Activated T-helper 1 cell treated with Interleukin-2 at 50 U/mL for 16 hours (primary cell): ENCODE results near the gene FAM53A.
"Not testable (repeated sequence)": the region's sequence is repeated elsewhere in the genome, so short reads cannot be mapped to it uniquely, and the experiment has no call there.

Experiments
- DNase-seq: peaks from one replicate; pipeline ENCODE4 v3.0.0-alpha.2; 2020; ENCODE audit warnings: low read depth

Gene FAM53A

DNA sequence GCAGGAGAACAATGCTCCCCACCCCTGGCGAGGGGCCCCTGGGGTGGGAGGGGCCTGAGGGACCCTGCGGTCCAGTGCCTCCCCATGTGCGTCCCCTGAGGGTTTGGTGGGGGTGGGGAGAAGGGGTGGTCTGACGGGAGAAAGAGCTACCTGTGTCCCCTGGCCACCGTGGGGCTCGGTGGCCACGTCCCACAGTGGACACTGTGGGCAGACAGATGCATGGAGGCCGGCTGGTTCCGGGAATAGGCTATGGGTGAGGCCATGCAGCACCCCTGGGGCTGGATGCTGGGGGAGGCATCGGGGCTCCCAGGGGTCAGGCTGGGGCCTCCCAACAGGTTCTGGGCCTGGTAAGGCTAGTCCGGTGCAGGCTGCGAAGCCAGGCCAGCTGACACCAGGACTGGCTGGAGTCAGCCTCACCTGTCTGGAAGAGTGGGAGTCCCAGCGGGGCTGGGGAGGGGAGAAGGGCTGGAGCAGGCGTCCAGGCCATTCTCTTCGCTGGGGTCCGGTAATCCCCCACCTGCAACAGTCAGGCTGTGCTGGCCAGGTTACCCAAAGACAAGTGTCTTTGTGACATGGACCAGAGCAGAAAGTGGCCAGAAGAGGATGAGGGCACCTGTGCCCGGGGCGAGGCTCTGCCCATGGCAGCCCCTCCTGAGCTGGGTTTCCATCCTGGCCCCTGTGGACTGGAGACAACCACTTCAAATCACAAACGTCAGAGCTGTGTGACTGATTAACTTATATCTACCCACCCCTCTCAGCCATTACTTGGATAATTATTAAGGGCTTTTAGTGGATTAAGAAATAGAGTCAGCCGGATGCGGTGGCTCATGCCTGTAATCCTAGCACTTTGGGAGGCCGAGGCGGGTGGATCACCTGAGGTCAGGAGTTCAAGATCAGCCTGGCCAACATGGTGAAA lies 1.4 kb upstream of the FAM53A start:
- no peak for DNase-seq

DNA sequence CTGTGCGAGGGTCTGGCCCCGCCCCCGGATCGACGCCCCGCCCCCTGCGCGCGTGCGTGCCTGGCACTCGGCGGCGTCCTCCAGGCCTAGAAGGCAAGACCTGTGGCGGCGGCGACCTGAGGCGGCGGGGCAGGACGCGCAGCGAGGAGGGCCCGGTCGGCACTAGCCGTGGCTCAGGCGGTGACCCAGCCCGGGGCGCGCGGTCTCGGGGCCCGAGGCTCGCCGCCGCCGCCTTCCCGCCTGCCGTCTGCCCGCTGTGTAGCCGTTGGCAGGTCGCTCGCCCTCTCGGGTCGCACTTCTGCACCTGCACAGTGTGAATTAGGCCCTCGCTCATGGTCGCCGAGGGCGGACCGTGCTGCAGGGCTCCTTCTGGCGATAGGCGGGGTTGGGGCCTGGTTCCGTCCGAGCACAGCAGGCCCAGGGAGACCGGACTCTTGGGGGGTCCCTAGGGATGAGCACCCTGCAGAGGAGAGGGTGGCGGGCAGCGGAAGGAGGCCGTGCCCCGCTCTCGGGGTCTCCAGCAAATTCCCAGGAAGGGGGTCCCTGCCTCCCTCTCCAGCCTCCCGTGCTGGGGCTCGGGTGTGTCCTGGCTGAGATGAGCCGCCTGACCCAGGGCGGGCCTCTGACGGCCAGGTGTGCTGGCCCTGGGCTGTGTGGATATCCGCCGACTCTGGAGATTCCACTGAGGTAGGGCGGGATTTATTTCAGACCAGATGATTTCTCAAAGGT lies 557 bp upstream of the FAM53A start:
- no peak for DNase-seq

DNA sequence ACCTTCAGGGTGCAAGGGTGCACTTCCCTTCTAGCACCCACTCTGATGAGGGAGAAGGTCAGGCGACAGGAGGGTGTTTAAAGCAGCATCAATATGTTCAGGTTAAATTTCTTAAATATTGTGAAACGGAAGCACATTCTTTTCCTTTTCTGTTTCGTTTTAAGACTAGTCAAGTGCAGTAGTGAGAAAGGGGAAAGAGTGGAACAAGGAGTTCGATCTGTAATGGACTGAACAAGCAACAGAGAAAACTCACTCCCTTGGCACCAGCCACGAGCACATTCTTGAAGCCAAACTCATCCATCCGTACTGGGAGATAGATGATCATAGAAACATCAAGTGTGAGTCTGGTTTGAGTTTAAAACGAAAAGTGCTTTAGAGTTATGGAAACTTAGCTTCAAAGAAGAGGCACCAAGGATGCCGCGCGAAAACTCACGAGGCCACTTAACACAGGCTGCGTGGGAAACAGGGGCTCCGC lies 815 bp downstream of the FAM53A start:
- no peak for DNase-seq

DNA sequence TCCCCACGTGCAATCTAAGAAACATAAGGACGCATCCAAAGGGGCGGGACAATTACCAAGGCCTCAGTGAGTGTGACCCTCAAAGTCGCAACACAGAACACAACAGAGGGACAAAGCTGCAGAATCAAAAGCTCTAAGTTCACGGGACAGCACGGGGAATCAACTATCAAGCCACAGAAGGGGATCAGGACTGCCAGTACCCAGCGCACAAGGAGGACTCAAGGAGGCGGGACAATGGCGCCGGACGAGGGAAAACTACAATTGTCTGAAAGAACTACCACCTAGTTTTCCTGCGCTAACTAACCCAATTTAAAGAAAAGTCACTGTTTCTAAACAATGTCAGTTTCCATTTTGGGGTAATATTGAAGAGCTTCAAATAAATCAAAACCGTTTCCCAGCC lies 1.3 kb downstream of the FAM53A start:
- no peak for DNase-seq

DNA sequence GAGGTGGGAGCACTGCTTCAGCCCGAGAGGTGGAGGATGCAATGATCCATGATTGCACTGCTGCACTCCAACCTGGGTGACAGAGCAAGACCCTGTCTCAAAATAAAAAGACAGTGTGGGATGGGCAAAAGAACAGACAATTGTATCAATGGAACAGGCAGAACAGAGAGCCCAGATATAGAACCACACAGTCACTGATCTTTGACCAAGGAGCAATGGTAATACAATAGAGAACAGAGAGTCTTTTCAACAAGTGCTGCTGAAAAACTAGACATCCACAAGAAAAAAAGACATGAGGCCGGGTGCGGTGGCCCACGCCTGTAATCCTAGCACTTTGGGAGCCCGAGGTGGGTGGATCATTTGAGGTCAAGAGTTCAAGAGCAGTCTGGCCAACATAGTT lies 5.9 kb downstream of the FAM53A start:
- DNase-seq: no peak

DNA sequence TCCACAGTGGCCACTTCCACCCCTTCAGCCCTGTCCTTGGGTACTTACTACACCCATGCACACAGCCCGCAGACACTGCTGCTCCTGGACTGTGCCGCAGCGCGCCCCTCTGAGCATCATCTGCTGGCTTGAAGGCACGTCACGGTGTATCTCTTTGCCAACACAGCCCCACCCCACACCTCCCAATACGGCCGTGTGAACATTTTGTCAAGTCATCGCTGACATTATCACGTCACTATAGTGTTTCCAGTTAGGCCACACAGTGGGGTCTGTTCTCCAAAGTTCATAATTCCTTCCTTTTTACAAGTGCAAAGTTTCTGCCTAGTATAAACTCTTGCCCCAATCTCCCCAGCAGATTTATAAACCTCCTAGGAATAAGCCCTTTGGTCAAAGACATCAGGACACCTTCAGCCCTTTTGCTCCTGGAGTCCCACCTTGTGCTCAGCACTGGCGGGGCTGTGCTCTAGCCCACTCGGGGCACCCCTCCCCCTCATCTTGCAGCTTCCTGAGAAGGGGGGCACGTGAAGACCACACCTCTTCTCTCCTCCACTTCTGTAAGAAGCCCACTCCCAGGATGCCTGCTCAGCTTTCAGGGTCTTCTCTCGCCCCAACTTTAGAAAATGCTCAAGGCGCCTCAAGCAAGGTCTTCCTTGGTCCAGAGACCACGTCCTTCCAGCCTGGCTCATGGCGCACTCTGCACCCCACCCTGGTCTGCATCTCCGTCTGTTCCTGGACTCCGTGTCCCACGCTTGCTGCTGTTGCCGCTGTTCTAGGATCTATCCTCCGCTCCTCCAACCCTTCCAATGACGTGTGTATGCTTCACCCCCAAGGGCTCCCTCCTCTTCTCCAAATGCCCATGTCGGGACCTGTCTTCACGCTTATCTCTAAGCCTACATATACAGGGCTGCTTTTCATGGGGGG lies 7.2 kb downstream of the FAM53A start:
- no peak for DNase-seq

DNA sequence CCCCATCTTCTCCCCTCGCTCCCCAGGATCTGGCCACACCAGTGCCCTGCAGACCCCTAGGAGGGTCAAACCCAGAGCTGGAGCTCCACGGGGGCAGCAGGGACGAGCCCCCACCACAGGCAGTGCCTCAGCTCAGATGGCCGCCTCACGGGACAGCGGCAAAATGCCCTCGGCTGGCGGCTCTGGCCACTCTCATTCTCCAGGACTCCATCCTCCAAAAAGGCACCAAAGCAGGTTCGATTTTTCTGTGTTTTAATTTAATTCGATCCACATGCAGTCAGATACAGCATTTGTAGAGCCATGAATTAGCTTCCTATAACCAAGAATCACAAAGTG lies 8.3 kb downstream of the FAM53A start:
- DNase-seq: no peak

DNA sequence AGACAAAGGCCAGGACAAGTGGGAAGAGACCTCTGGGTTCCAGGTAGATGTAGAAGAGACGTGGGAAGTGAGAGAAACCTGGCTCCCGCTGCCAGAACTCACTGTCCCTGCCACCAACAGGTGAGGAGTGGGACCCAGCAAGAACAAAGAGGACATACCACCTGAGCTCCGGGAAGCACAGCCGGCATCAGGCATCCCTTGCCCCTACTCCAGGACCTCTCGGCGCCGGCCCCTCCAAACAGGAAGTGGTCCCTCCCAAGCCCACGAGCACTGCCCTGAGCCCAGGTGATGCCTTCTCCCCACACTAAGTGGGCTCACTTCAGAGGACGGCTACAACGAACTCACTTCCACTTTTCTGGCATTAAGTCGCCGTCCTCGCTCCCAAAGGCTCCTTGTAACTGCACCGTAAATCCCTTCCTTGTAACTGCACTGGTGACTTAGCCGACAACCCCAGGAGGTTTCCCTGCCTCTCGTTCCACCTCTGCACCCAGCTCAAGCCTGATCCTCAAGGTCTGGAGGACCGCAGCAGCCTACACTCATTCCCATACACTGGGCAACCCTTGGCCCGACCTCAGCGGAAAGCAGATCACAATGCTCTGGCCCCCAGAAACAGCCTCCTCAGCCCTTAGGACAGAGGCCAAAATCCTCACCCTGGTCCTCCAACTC lies 8.8 kb downstream of the FAM53A start:
- no peak for DNase-seq

DNA sequence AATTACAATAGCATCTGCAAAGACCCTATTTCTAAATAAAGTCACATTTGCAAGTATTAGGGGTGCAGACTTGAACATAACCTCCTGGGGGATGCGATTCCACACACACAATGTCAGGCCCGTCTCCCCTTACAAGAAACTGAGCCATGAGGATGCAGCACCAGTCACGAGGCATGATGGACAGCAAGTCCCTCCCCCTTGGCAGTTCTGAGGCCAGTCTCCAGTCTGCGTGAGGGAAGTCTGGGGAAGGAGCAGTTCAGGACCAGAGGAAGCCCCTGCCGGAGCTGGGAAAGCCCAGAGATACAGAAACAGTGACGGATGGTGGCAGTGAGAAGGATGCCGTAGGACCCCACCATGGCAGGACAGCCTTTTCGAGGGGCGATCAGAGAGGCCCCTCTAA lies 9.4 kb downstream of the FAM53A start:
- no peak for DNase-seq

DNA sequence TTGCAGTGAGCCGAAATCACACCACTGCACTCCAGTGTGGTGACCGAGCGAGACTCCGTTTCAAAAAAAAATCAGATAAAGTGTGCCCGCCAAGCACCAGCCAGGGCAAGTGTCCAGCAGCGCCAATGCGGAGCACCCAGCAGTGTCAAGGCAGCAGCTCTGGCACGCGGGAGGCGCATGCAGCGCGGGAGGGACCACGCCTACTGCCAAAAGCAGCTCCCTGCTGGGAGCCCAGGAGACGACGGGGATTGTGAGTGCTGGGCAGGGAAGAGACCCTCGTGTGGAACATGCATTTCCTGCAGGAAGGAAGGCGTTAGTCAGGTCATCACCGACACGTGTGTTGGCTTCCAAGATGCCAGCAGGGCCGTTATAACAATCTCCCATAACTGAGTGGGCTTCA lies 10.4 kb downstream of the FAM53A start:
- no peak for DNase-seq

DNA sequence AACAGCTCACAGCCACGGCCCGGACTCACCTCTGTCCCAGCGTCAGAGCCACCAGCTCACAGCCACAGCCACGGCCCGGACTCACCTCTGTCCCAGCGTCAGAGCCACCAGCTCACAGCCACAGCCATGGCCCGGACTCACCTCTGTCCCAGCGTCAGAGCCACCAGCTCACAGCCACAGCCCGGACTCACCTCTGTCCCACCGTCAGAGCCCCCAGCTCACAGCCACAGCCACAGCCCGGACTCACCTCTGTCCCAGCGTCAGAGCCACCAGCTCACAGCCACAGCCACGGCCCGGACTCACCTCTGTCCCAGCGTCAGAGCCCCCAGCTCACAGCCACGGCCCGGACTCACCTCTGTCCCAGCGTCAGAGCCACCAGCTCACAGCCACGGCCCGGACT lies 13.1 kb downstream of the FAM53A start:
- DNase-seq: not testable (repeated sequence)

DNA sequence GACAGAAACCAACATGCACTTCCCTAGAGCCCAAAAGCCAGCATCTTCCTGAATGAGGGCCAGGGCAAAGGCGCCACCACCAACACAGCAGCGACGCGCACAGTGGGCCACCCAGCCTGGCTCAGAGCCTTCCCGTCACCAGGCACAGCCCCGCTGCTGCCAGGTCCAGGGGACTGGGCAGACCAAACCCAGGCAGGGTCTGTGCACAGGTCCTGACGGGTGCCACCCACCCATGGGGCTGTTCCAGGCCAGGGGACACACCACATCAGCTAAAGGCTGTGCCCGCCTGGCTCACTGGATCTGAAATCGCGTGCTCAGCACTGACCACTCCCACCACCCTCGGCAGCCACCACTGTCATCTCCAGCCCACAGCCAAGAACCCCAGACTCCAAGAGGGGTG lies 13.8 kb downstream of the FAM53A start:
- no peak for DNase-seq

DNA sequence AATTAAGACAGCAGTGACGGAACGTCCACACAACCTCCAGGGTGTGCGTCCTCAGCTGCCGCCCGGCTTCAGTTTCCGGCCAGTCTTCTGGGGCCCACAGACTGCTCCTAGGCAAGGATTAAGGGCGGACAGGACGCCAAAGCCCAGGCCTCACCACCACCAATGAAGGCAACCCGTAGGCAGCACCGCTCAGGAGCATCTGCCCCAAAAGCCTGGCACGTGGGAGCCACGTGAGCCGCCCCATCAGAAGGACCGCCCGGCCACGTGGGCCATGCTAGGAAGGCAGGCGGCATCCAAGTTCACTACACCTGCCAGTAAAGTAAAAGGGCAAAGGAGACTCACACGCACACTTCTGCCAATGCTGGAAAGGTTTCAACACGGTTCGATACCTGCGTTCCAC lies 14.3 kb downstream of the FAM53A start:
- no peak for DNase-seq

DNA sequence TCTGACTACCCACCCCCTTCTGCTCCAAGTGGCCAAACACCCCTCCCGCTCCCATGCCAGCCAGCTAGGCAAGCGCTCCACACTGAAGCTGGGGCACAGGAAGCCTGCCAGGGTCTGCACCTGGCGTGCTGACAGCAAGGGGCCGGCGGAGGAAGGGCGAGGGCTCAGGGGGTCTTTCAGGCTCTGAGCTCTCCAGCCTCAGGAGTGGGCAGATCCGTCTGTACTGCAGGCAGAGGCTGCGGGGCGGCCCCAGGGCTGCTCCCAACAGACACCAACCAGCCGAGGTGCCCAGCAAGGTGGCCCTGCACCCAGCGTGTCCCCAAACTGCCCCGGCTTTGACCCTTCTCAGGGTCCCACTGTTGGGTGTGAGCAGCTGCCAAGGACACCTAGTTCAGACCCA lies 14.8 kb downstream of the FAM53A start:
- no peak for DNase-seq

DNA sequence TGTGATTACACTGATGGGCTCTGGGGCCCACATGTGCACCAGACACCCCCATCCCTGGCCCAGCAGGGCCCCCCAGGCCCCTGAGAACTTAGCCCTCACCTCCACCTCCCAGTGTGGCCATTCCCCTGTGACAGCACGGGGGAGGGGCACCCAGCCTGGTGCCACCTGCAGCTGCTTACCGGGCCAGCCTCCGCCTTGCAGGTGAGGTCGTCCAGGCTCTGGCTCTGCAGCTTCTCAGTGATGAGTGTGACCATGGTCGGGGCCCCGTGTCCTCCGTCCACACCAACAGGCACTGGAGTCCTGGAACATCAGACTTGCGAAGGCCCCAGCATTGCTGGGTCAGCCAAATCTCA lies 15.6 kb downstream of the FAM53A start:
- DNase-seq: no peak

DNA sequence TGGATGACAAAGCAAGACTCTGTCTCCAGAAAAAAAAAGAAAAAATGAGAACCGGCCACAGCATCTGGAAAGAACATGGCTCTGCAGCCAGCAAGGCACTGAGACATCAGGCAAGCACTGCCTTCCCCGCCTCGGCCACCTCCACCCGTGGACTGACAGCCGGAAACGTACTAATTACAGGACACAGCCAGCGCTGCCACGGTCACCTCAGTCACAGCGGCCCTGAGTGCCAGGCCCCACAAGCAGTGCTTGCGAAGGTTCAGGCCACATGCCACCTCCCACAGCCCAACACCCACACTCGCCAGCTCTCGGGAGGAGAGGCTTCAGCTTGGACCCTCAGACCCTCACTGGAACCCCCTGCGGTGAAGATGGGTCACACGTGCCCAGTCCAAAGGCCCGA lies 16.8 kb downstream of the FAM53A start:
- no peak for DNase-seq

DNA sequence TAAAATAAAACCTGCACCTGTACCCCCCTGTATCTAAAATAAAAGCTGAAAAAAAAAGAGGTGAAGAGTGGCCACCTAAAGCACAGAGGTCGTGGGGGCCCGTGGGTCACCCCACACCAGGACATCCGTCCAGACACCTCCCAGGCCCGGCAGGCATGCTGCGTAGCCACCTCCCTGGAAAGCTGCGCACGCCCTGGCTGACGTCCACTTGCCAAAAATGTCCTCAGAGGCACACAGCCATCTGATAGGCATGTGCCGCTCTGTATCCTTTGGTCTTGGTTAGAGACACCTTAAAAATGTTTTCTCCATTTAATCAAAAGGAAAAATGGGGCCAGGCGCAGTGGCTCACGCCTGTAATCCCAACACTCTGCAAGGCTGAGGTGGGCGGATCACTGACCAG lies 17.7 kb downstream of the FAM53A start:
- no peak for DNase-seq

DNA sequence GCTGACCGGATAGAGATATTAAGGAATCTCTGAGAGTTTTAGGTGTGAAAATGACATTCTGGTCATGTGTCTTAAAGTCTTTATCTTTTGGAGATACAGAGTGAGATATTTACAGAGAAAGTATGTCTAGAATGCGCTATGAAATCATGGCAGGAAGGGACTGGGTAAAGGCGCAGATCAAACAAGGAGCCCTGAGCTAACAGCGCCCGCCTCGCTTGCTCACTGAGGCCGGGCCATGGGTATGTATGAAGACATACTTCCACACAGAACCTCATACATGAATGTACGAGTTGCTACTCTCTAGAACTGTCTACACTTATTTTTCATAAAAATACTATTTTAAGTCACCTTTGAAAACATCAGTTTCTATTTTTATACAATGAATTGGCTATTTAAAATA lies 20.0 kb downstream of the FAM53A start:
- no peak for DNase-seq

DNA sequence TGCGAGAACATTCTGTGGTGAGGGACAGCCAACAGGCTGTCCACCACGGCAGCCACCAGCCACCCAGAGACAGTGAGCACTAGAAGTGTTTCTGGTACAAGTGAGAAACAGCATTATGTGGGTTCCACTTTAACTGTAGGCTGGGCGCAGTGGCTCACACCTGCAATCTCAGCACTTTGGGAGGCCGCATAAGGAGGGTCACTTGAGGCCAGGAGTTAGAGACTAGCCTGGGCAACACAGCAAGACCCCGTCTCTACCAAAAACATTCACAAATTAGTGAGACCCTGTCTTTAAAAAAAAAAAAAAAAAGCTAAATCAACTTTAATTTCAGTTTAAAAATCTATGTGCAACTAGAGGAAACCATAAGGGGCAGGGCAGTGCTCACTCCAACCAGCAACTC lies 20.6 kb downstream of the FAM53A start:
- no peak for DNase-seq

DNA sequence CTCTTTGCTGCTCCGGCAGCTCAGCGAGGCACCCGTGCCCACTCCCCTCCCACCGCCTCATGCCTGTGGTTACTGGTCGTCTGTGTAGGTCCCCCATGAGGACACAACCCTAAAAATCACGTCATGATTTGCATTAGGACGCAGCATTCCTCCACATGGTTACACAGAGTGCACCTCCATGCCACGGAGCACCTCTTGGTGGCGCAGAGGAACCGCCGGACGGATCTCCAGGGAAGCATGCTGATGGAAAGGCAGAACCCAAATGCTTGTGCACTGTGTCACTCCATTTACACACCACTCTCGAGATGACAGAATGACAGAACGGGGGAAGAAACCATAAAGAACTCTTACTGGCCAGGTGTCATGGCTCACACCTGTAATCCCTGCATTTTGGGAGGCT lies 22.4 kb downstream of the FAM53A start:
- no peak for DNase-seq

DNA sequence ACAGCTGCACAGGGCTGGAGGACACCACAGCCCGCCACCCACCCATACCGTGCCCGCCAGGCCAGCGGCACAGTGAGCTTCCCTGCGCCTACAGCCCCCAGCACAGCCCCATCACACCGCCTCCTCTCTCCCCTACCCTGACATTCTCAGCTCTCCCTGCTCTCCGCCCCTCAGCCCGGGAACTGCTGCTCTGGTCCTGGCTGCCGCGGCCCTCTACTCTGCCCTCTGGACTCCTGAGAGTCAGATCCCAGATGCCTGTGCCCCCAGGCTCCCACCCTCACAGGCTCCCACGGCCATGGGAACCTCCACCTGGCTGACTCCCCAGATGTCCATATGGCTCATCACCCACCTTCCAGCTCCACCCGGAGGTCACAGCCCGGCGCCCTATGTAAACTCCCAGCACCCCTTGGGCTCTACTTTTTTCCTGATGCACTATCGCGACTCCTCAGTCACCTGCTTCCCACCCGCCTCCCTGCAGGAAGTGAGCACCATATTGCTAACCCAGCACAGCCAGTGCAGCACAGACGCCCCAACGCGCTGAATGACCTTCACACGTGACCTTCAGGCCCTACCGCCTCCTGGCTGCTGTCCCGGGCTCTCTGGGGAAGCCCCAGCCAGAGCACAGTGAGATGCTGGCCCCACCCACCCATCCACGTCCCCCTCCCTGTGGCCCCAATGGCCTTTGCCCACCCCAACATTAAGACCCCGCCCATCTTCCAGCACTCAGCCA lies 23.0 kb downstream of the FAM53A start:
- DNase-seq: no peak
